Astrocyte (in vitro differentiated cells and primary cell): ENCODE results near the gene IER5.

ENCODE experiments used
- CTCF ChIP-seq: IDR thresholded peaks from 2 replicates; pipeline ENCODE4 v1.5.1; 2011; ENCODE audit warnings: low read depth, mild to moderate bottlenecking, inconsistent platforms, low read length, moderate library complexity; ENCODE audit not compliant: insufficient read depth
- EZH2 ChIP-seq: IDR thresholded peaks from 2 replicates; pipeline ENCODE4 v1.6.1; 2012; ENCODE audit warnings: mild to moderate bottlenecking, low read length, inconsistent platforms; ENCODE audit not compliant: insufficient read depth

- no peak for TF ChIP-seq CTCF
- no peak for TF ChIP-seq EZH2
Measured at GRCh38 chr1:181115368-181115684, 26.8 kb downstream of the IER5 start.
